Esophagus muscularis mucosa (tissue), 3 donors: Measurements from ENCODE around the gene BORCS5.

Experiments
- POLR2AphosphoS5 ChIP-seq, 2 donors: sonication (generic); formaldehyde crosslinking; IDR thresholded peaks; one replicate each; pipeline ENCODE4 v1.6.1; 2017; ENCODE audit warnings: antibody characterized with exemption in 2 of 2
- TF ChIP-seq, protein P1 (sequence below), 3 experiments: fragments of 200-600 bp in 2 of 3; fragments of 450-650 bp in 1 of 3; sonication (generic) in 2 of 3; IDR thresholded peaks; one replicate each; pipeline ENCODE4 v1.5.1; 2017 to 2019; ENCODE audit warnings: antibody characterized with exemption in 3 of 3, mild to moderate bottlenecking in 2 of 3, moderate library complexity in 1 of 3

DNA sequence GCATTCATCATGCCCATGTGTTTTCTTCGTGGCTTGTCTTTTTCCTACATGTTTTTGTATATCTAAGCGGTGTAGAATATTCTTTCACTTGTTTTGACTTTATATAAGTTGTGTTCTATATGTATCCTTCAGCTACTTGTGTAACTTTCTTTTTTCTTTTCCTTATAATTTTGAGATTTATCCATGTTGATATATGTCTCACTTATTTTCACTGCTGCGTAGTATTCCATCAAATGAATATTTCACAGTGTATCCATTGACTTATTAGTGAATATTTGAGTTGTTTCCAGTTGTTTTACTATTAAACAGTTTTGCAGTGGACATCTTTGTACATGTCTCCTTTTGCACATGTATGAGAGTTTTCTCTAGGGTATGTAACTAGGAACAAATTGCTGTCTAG, 43.9 kb downstream of the BORCS5 start:
- TF ChIP-seq, protein P1, sequence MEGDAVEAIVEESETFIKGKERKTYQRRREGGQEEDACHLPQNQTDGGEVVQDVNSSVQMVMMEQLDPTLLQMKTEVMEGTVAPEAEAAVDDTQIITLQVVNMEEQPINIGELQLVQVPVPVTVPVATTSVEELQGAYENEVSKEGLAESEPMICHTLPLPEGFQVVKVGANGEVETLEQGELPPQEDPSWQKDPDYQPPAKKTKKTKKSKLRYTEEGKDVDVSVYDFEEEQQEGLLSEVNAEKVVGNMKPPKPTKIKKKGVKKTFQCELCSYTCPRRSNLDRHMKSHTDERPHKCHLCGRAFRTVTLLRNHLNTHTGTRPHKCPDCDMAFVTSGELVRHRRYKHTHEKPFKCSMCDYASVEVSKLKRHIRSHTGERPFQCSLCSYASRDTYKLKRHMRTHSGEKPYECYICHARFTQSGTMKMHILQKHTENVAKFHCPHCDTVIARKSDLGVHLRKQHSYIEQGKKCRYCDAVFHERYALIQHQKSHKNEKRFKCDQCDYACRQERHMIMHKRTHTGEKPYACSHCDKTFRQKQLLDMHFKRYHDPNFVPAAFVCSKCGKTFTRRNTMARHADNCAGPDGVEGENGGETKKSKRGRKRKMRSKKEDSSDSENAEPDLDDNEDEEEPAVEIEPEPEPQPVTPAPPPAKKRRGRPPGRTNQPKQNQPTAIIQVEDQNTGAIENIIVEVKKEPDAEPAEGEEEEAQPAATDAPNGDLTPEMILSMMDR (IDR thresholded peaks at IDR 0.05), result no peak
- TF ChIP-seq POLR2AphosphoS5 (IDR thresholded peaks at IDR 0.05), result no peak
